Sigmoid colon (tissue), 7 donors: ENCODE results near the gene FABP7. TPM values are rescaled to one million over a fixed set of nuclear protein-coding genes. Genes with fewer than 3 reads are reported as not detected.
"Not testable (repeated sequence)": the region's sequence is repeated elsewhere in the genome, so short reads cannot be mapped to it uniquely, and the experiment has no call there.

Experiments used
- DNase-seq: peaks from one replicate; pipeline ENCODE4 v3.0.0-alpha.2; 2019
- H3K27ac ChIP-seq, 4 donors: fragments of 200-600 bp; sonication (generic); one replicate each; pipeline ENCODE4 v1.5.1; 2016 to 2019; ENCODE audit warnings: mild to moderate bottlenecking in 1 of 4
- H3K27me3 ChIP-seq, 3 donors: fragments of 200-600 bp; sonication (generic); one replicate each; pipeline ENCODE4 v1.5.1; 2019; ENCODE audit warnings: mild to moderate bottlenecking in 1 of 3
- H3K36me3 ChIP-seq, 4 donors: fragments of 200-600 bp; sonication (generic); one replicate each; pipeline ENCODE4 v1.5.1; 2016 to 2019
- H3K4me1 ChIP-seq, 4 donors: fragments of 200-600 bp; sonication (generic); one replicate each; pipeline ENCODE4 v1.5.1; 2017 to 2019
- H3K4me3 ChIP-seq, 4 donors: fragments of 200-600 bp; sonication (generic); one replicate each; pipeline ENCODE4 v1.5.1; 2017 to 2019; ENCODE audit warnings: mild to moderate bottlenecking in 2 of 4, moderate library complexity in 1 of 4
- H3K9me3 ChIP-seq, 4 donors: fragments of 200-600 bp in 3 of 4; sonication (generic) in 3 of 4; one replicate each; pipeline versions ENCODE4 v1.5.1 to v1.6.1; 2013 to 2019
- EP300 ChIP-seq, 4 donors: sonication (generic); formaldehyde crosslinking; IDR thresholded peaks; one replicate each; pipeline ENCODE4 v1.6.1; 2017; ENCODE audit warnings: antibody characterized with exemption in 4 of 4
- POLR2A ChIP-seq, 2 donors: fragments of 450-650 bp; IDR thresholded peaks; one replicate each; pipeline ENCODE4 v1.6.1; 2016; ENCODE audit warnings: antibody characterized with exemption in 2 of 2, mild to moderate bottlenecking in 2 of 2, moderate library complexity in 2 of 2
- POLR2AphosphoS5 ChIP-seq, 4 donors: sonication (generic); formaldehyde crosslinking; IDR thresholded peaks; one replicate each; pipeline ENCODE4 v1.6.1; 2017; ENCODE audit warnings: antibody characterized with exemption in 4 of 4
- WGBS, 2 donors: extraction: QIAGEN DNeasy Blood & Tissue Kit; methylation state at CpG; one replicate each; pipeline ENCODE4 v1.1.7; 2013; 5-methylcytosine and 5-hydroxymethylcytosine counted together
- intact Hi-C: fragments of 100-400 bp; cut with DNase I; formaldehyde crosslinking; loops from one replicate; pipeline ENCODE4 v1.15.1; 2023
- polyA plus RNA-seq, 3 donors: library from polyadenylated mRNA; stranded (reverse); fragments of 200-250 nt; gene quantifications; one replicate each; pipeline ENCODE4 v1.2.3, GENCODE V29; 2013
- total RNA-seq, 4 donors: library from RNA; depleted of rRNA; stranded (reverse); fragments of >200 nt; gene quantifications; one replicate each; pipeline ENCODE4 v1.1.0, GENCODE V29; 2016
- TF ChIP-seq, protein P1 (sequence below), 4 experiments: fragments of 450-650 bp in 3 of 4; fragments of 200-600 bp in 1 of 4; IDR thresholded peaks; one replicate each; pipeline ENCODE4 v1.5.1; 2016 to 2019; ENCODE audit warnings: antibody characterized with exemption in 4 of 4, mild to moderate bottlenecking in 3 of 4, moderate library complexity in 2 of 4
- donor health status: healthy with polysubstance abuse.
- donor health status: Bipolar disorder and iron deficiency.
- donor health status: healthy.

Gene FABP7
- total and polyA plus RNA-seq, 7 donors = not detected

DNA sequence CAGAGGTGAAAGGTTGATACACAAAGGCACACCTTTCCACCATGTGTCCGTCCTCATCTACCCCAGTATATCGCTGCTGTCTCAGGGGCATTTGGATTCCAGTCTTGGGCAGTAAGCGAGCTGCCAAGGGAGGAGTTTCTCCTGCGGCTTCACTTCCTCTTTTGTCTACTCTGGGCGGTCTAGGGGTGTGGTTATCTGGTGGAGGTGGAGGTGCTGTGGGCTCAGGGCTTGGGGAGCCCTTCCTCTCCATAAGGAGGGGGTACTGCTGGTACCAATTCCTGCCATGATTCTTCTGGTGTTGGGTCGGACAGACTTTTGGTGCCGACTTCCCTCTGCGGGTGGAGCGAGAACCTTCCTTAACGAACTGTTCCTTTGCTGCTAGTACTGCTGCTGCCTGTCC, 31.9 kb upstream of the FABP7 start:
- H3K4me1 ChIP-seq = no peaks in the 10 kb centered on the region
- TF ChIP-seq EP300 (IDR thresholded peaks at IDR 0.05) (no peak), POLR2AphosphoS5 (IDR thresholded peaks at IDR 0.05) (no peak), POLR2A (IDR thresholded peaks at IDR 0.05) (no peak)
- TF ChIP-seq, protein P1, sequence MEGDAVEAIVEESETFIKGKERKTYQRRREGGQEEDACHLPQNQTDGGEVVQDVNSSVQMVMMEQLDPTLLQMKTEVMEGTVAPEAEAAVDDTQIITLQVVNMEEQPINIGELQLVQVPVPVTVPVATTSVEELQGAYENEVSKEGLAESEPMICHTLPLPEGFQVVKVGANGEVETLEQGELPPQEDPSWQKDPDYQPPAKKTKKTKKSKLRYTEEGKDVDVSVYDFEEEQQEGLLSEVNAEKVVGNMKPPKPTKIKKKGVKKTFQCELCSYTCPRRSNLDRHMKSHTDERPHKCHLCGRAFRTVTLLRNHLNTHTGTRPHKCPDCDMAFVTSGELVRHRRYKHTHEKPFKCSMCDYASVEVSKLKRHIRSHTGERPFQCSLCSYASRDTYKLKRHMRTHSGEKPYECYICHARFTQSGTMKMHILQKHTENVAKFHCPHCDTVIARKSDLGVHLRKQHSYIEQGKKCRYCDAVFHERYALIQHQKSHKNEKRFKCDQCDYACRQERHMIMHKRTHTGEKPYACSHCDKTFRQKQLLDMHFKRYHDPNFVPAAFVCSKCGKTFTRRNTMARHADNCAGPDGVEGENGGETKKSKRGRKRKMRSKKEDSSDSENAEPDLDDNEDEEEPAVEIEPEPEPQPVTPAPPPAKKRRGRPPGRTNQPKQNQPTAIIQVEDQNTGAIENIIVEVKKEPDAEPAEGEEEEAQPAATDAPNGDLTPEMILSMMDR (IDR thresholded peaks at IDR 0.05) = no peak
- H3K27ac ChIP-seq = no peak overlapping the region
- no peak overlapping the region for H3K4me3 ChIP-seq
- no peaks in the 10 kb centered on the region for H3K27me3 ChIP-seq
- H3K36me3 ChIP-seq = no peaks in the 10 kb centered on the region
- intact Hi-C loops = no loop called here
- 84 to 93% methylated on average over 10 of the region's 10 CpGs for WGBS, 2 donors
- no peaks in the 10 kb centered on the region for H3K9me3 ChIP-seq
- DNase-seq = no peak

GRCh38 chr6:122748945-122749344, 30.6 kb upstream of the FABP7 start:
- 65 to 90% methylated on average over 5 of the region's 5 CpGs for WGBS, 2 donors

DNA sequence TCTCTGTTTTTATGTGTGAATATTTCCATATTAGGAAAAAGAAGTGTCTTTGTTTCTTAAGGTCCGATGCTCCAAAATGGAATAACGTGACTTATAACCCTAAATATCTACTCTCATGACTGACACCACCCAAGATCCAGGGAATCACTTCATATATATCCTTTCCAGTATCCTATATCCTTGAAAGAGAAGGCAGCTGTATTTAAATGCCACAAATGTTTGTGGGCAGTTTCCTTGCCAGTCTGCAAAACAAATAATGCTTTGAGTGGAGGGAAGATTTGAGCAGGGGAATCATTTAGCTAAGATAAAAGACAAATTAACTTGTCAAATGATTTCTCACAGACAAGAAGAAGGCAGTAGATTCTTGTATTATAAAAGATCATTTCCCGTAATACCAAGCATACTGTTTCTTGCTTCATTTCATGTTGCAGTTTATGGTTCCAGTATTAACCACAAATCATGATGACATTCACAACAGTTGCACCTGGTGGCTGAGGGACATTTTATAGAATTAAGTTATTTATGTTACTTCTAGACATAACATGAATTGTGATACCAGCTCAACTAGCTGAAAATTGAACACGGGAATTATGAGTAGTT, 30.0 kb upstream of the FABP7 start:
- Histone ChIP-seq H3K27me3 (no peaks in the 10 kb centered on the region), H3K4me3 (no peak overlapping the region), H3K36me3 (no peaks in the 10 kb centered on the region), H3K4me1 (peaks cover 0 to 3% (median 0%) of the 10 kb centered on the region in 4 donors), H3K27ac (no peak overlapping the region), H3K9me3 (no peaks in the 10 kb centered on the region)
- intact Hi-C loops = no loop called here
- 85 to 86% methylated on average over 4 of the region's 4 CpGs for WGBS, 2 donors
- no peak for TF ChIP-seq POLR2AphosphoS5 (IDR thresholded peaks at IDR 0.05)
- TF ChIP-seq, protein P1 (IDR thresholded peaks at IDR 0.05) = no peak
- no peak for TF ChIP-seq EP300 (IDR thresholded peaks at IDR 0.05)
- TF ChIP-seq POLR2A (IDR thresholded peaks at IDR 0.05) = no peak
- no peak for DNase-seq

More at GRCh38 chr6:122748945-122749344, 30.6 kb upstream of the FABP7 start:
- intact Hi-C loops, H3K27me3 ChIP-seq, H3K9me3 ChIP-seq, DNase-seq, H3K4me3 ChIP-seq, H3K27ac ChIP-seq, H3K4me1 ChIP-seq, H3K36me3 ChIP-seq: not testable (repeated sequence)

- no peak for DNase-seq
- peaks cover 0 to 3% (median 0%) of the 10 kb centered on the region in 4 donors for H3K4me1 ChIP-seq
- H3K27ac ChIP-seq = no peak overlapping the region
- intact Hi-C loops = no loop called here
- no peaks in the 10 kb centered on the region for H3K9me3 ChIP-seq
- 52 to 78% methylated on average over 3 of the region's 3 CpGs for WGBS, 2 donors
- H3K36me3 ChIP-seq = no peaks in the 10 kb centered on the region
- no peaks in the 10 kb centered on the region for H3K27me3 ChIP-seq
- no peak overlapping the region for H3K4me3 ChIP-seq
- TF ChIP-seq POLR2AphosphoS5 (IDR thresholded peaks at IDR 0.05) (no peak), EP300 (IDR thresholded peaks at IDR 0.05) (no peak), POLR2A (IDR thresholded peaks at IDR 0.05) (no peak)
- TF ChIP-seq, protein P1 (IDR thresholded peaks at IDR 0.05) = no peak
Measured at GRCh38 chr6:122751326-122751725, 28.2 kb upstream of the FABP7 start.

- TF ChIP-seq POLR2A (IDR thresholded peaks at IDR 0.05) (no peak), POLR2AphosphoS5 (IDR thresholded peaks at IDR 0.05) (no peak), EP300 (IDR thresholded peaks at IDR 0.05) (no peak)
- TF ChIP-seq, protein P1 (IDR thresholded peaks at IDR 0.05) = no peak
Measured at GRCh38 chr6:122752459-122752858, 27.1 kb upstream of the FABP7 start.

More at GRCh38 chr6:122752459-122752858, 27.1 kb upstream of the FABP7 start:
- Histone ChIP-seq H3K36me3 (no peaks in the 10 kb centered on the region), H3K4me1 (peaks cover 0 to 3% (median 0%) of the 10 kb centered on the region in 4 donors), H3K27ac (no peak overlapping the region), H3K4me3 (no peak overlapping the region), H3K27me3 (no peaks in the 10 kb centered on the region), H3K9me3 (no peaks in the 10 kb centered on the region)
- no peak for DNase-seq
- intact Hi-C loops = no loop called here
- 35 to 47% methylated on average over 1 of the region's 1 CpG for WGBS, 2 donors
